K562 (cell line): ENCODE measurements around the gene GRAMD2A. TPM values are rescaled to one million over a fixed set of nuclear protein-coding genes. Genes with fewer than 3 reads are reported as not detected.

Experiments used
- C11orf30 ChIP-seq: fragments of 450-650 bp; IDR thresholded peaks from 2 replicates; pipeline ENCODE4 v1.6.1; 2016; ENCODE audit warnings: low read depth, mild to moderate bottlenecking
- CBX3 ChIP-seq, 2 experiments: IDR thresholded peaks; 1 replicate in 1 of 2; 2 replicates in 1 of 2; pipeline ENCODE4 v1.6.1; 2012; ENCODE audit warnings: inconsistent platforms in 2 of 2, low read length in 2 of 2, borderline replicate concordance in 1 of 2, control low read depth in 1 of 2
- CEBPB ChIP-seq: fragments of 450-650 bp; IDR thresholded peaks from 2 replicates; pipeline ENCODE4 v1.6.1; 2016; ENCODE audit warnings: missing genetic modification characterization, missing compliant biosample characterization
- CHD2 ChIP-seq: IDR thresholded peaks from 2 replicates; pipeline ENCODE4 v1.6.1; 2011; ENCODE audit warnings: low read depth, low read length
- CREBBP ChIP-seq: IDR thresholded peaks from one replicate; pipeline ENCODE4 v1.6.1; 2012; ENCODE audit warnings: low read depth, mild to moderate bottlenecking, control low read depth, inconsistent platforms, low read length
- CTBP1 ChIP-seq: fragments of 450-650 bp; IDR thresholded peaks from 2 replicates; pipeline ENCODE4 v1.6.1; 2016; ENCODE audit warnings: borderline replicate concordance
- DPF2 ChIP-seq: fragments of 450-650 bp; IDR thresholded peaks from 2 replicates; pipeline ENCODE4 v1.6.1; 2016
- FIP1L1 ChIP-seq: fragments of 200-400 bp; formaldehyde crosslinking; IDR thresholded peaks from 2 replicates; pipeline ENCODE4 v1.6.1; 2018; ENCODE audit warnings: mild to moderate bottlenecking, low read depth, low read length; ENCODE audit not compliant: poor library complexity, severe bottlenecking
- HDAC3 ChIP-seq: fragments of 450-650 bp; IDR thresholded peaks from 2 replicates; pipeline ENCODE4 v1.6.1; 2018; ENCODE audit warnings: borderline replicate concordance, mild to moderate bottlenecking, moderate library complexity; ENCODE audit not compliant: partially characterized antibody
- KDM2B ChIP-seq: fragments of 250-450 bp; sonication (Bioruptor Pico); IDR thresholded peaks from 2 replicates; pipeline ENCODE4 v1.8.0; 2021; ENCODE audit warnings: mild to moderate bottlenecking, moderate library complexity
- NFE2L1 ChIP-seq: fragments of 450-650 bp; IDR thresholded peaks from 2 replicates; pipeline ENCODE4 v1.6.1; 2016; ENCODE audit warnings: missing genetic modification characterization, low read depth, mild to moderate bottlenecking, missing compliant biosample characterization, moderate library complexity, borderline replicate concordance
- PHF21A ChIP-seq: fragments of 450-650 bp; IDR thresholded peaks from 2 replicates; pipeline ENCODE4 v1.6.1; 2017; ENCODE audit warnings: low read depth, borderline replicate concordance
- PTBP1 ChIP-seq: fragments of 200-400 bp; formaldehyde crosslinking; IDR thresholded peaks from 2 replicates; pipeline ENCODE4 v1.6.1; 2017; ENCODE audit warnings: low read depth, low read length
- SIN3A ChIP-seq, 2 experiments: fragments of 150-350 bp in 1 of 2; IDR thresholded peaks; 2 replicates each; pipeline ENCODE4 v1.6.1; 2011 to 2016; ENCODE audit warnings: borderline replicate concordance in 2 of 2, low read depth in 2 of 2, low read length in 2 of 2, mild to moderate bottlenecking in 2 of 2, moderate library complexity in 2 of 2; ENCODE audit not compliant: control insufficient read depth in 1 of 2
- SMAD2 ChIP-seq: fragments of 150-350 bp; IDR thresholded peaks from 2 replicates; pipeline ENCODE4 v1.6.1; 2014; ENCODE audit warnings: low read depth, mild to moderate bottlenecking, low read length
- SPI1 ChIP-seq: IDR thresholded peaks from 2 replicates; pipeline ENCODE4 v1.6.1; 2011; ENCODE audit warnings: low read depth, low read length, control low read depth, borderline replicate concordance
- SREBF1 ChIP-seq: fragments of 150-350 bp; IDR thresholded peaks from 2 replicates; pipeline ENCODE4 v1.6.1; 2014; ENCODE audit warnings: antibody characterized with exemption, low read depth, low read length, borderline replicate concordance
- ZBTB1 ChIP-seq: sonication (generic); formaldehyde crosslinking; IDR thresholded peaks from 2 replicates; pipeline ENCODE4 v1.8.1; 2023; ENCODE audit warnings: missing genetic modification reagents, low read depth, mild to moderate bottlenecking, borderline replicate concordance
- ZNF282 ChIP-seq: sonication (generic); formaldehyde crosslinking; IDR thresholded peaks from 2 replicates; pipeline ENCODE4 v1.8.1; 2023; ENCODE audit warnings: missing genetic modification reagents
- ZNF311 ChIP-seq: fragments of 250-450 bp; sonication (Bioruptor Pico); IDR thresholded peaks from 2 replicates; pipeline ENCODE4 v1.4.0; 2020; ENCODE audit warnings: mild to moderate bottlenecking, moderate library complexity
- polyA plus RNA-seq, 8 experiments: library from polyadenylated mRNA; depleted of rRNA in 4 of 8; stranded (reverse) in 5 of 8; unstranded in 3 of 8; fragments of >200 nt; fragmentation: Nextera tagmentation in 2 of 8; fragmentation: Illumina TruSeq in 1 of 8; extraction: Ambion mirVana in 2 of 8; extraction: Trizol in 1 of 8; gene quantifications; 2 replicates each; pipeline versions ENCODE4 v1.2.1 to v1.2.3, GENCODE V29; 2011 to 2014; ENCODE audit warnings: inconsistent platforms in 1 of 8, missing spikeins in 1 of 8
- total RNA-seq, 7 experiments: library from RNA; depleted of rRNA in 6 of 7; stranded (reverse); fragments of >200 nt in 6 of 7; fragmentation: Illumina TruSeq in 2 of 7; extraction: Trizol in 2 of 7; gene quantifications; 2 replicates each; pipeline versions ENCODE4 v1.2.1 to v1.2.3, GENCODE V29; 2011 to 2021; ENCODE audit warnings: low replicate concordance in 1 of 7
- TF ChIP-seq, protein P1 (sequence below): sonication (generic); formaldehyde crosslinking; IDR thresholded peaks from 2 replicates; pipeline ENCODE4 v1.8.0; 2023; ENCODE audit warnings: mild to moderate bottlenecking, missing genetic modification reagents
- TF ChIP-seq, protein P2 (sequence below): sonication (generic); formaldehyde crosslinking; IDR thresholded peaks from 2 replicates; pipeline ENCODE4 v1.8.1; 2022; ENCODE audit warnings: missing genetic modification reagents
- TF ChIP-seq, protein P3 (sequence below): sonication (generic); formaldehyde crosslinking; IDR thresholded peaks from 2 replicates; pipeline ENCODE4 v1.8.1; 2023; ENCODE audit warnings: mild to moderate bottlenecking, missing genetic modification reagents

GRAMD2A gene
- total and polyA plus RNA-seq, 9 of the 15 experiments (the other 6 are each of a cell fraction or from before 2014, with no cell fraction given): 0.08 to 0.22 TPM; not detected in 7

DNA sequence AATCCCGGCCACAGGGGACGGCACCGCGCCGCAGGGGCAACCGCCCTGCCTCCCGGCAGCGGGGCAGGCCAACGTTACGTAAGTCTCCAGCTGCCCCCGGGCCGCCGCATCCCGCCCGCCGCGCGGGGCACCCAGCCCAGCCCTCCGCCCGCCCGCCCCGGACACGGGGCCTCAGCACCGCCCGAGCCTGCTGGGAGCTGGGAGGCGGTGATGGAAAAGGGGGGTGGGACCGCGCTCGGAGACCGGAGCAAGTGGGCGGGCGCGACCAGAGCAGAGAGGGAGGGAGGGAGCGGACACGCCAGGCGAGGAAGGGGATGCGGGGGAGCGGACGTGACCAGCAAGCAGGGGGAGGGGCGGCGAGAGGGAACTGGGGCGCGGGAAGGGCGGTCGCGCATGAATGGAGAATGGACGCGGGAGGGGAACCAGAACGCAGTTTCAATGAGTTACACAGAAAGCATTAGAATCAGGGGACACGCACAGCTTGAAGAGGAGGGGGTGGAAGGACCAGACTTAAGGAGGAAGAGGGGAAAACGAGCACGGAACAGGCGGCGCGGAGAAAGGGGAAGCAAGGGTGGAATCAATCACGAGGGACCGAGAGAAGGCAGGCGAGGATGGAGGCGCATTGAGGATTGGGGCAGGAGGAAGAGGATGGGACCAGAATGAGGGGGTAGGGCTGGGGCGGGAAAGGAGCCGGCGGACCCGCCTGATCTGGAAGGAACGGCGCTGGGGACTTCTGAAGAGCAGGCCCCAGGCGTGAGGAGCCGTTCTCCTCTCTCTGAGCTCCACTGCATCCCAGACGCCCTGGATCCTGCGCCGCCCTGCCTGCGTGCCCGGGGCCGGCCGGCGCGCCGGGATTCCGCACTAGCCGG is 32.8 kb upstream of the GRAMD2A start (continued):
- TF ChIP-seq HDAC3: no peak
- 0 out of 2 replicates have a peak, but pooled peaks have one; percentile 13 for TF ChIP-seq C11orf30
- TF ChIP-seq SMAD2: no peak
- TF ChIP-seq PHF21A: 0 out of 2 replicates have a peak, but pooled peaks have one; percentile 25
- no peak for TF ChIP-seq ZNF311
- no peak for TF ChIP-seq SREBF1
- peak; percentile 10; the same call in 1 of the 2 replicates for TF ChIP-seq CTBP1
- TF ChIP-seq, protein P1, sequence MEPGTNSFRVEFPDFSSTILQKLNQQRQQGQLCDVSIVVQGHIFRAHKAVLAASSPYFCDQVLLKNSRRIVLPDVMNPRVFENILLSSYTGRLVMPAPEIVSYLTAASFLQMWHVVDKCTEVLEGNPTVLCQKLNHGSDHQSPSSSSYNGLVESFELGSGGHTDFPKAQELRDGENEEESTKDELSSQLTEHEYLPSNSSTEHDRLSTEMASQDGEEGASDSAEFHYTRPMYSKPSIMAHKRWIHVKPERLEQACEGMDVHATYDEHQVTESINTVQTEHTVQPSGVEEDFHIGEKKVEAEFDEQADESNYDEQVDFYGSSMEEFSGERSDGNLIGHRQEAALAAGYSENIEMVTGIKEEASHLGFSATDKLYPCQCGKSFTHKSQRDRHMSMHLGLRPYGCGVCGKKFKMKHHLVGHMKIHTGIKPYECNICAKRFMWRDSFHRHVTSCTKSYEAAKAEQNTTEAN: no peak
- peak in 1 of 2 experiments; percentile 23; a peak in 1 of 4 replicates for TF ChIP-seq SIN3A (IDR thresholded peaks at IDR 0.05; ENCODE audit: borderline replicate concordance in 2 of 2, control insufficient read depth in 1 of 2, low read depth in 2 of 2, low read length in 2 of 2)
- no peak for TF ChIP-seq CREBBP
- peak; percentile 78 for TF ChIP-seq FIP1L1
- TF ChIP-seq NFE2L1 (tag): no peak
- peak; percentile 29; the same call in 1 of the 2 replicates for TF ChIP-seq CEBPB
- no peak for TF ChIP-seq CBX3 (IDR thresholded peaks at IDR 0.05; ENCODE audit: borderline replicate concordance in 1 of 2, low read length in 2 of 2)
- peak; percentile 60 for TF ChIP-seq DPF2
- TF ChIP-seq ZNF282 (CRISPR knock-in tag): no peak
- TF ChIP-seq, protein P2, sequence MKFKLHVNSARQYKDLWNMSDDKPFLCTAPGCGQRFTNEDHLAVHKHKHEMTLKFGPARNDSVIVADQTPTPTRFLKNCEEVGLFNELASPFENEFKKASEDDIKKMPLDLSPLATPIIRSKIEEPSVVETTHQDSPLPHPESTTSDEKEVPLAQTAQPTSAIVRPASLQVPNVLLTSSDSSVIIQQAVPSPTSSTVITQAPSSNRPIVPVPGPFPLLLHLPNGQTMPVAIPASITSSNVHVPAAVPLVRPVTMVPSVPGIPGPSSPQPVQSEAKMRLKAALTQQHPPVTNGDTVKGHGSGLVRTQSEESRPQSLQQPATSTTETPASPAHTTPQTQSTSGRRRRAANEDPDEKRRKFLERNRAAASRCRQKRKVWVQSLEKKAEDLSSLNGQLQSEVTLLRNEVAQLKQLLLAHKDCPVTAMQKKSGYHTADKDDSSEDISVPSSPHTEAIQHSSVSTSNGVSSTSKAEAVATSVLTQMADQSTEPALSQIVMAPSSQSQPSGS (CRISPR knock-in tag): no peak
- TF ChIP-seq, protein P3, sequence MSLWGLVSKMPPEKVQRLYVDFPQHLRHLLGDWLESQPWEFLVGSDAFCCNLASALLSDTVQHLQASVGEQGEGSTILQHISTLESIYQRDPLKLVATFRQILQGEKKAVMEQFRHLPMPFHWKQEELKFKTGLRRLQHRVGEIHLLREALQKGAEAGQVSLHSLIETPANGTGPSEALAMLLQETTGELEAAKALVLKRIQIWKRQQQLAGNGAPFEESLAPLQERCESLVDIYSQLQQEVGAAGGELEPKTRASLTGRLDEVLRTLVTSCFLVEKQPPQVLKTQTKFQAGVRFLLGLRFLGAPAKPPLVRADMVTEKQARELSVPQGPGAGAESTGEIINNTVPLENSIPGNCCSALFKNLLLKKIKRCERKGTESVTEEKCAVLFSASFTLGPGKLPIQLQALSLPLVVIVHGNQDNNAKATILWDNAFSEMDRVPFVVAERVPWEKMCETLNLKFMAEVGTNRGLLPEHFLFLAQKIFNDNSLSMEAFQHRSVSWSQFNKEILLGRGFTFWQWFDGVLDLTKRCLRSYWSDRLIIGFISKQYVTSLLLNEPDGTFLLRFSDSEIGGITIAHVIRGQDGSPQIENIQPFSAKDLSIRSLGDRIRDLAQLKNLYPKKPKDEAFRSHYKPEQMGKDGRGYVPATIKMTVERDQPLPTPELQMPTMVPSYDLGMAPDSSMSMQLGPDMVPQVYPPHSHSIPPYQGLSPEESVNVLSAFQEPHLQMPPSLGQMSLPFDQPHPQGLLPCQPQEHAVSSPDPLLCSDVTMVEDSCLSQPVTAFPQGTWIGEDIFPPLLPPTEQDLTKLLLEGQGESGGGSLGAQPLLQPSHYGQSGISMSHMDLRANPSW (CRISPR knock-in tag): no peak
- TF ChIP-seq SPI1: no peak
- TF ChIP-seq ZBTB1 (CRISPR knock-in tag): peak; percentile 47; the same call in 1 of the 2 replicates
- TF ChIP-seq PTBP1: no peak
- no peak for TF ChIP-seq KDM2B (CRISPR knock-in tag)
- TF ChIP-seq CHD2: no peak
